Pons (tissue), 1 donor: ENCODE measurements around the gene ACBD7.

ENCODE experiments used
- DNase-seq: peaks from one replicate; pipeline ENCODE4 v3.0.0-alpha.2; 2016; ENCODE audit warnings: low spot score

Gene ACBD7

GRCh38 chr10:15091418-15091817 is 2.8 kb upstream of the ACBD7 start:
- DNase-seq = no peak

GRCh38 chr10:15084502-15084922 is 4.1 kb downstream of the ACBD7 start:
- DNase-seq = peak; percentile 76

GRCh38 chr10:15083674-15084501 is 4.7 kb downstream of the ACBD7 start:
- no peak for DNase-seq

GRCh38 chr10:15075421-15075820 is 13.2 kb downstream of the ACBD7 start:
- DNase-seq = no peak

- no peak for DNase-seq
Measured at GRCh38 chr10:15072358-15072757, 16.2 kb downstream of the ACBD7 start.

GRCh38 chr10:15069230-15069629 is 19.3 kb downstream of the ACBD7 start:
- DNase-seq = no peak

GRCh38 chr10:15068802-15069201 is 19.8 kb downstream of the ACBD7 start:
- DNase-seq = no peak

GRCh38 chr10:15067154-15067553 is 21.4 kb downstream of the ACBD7 start:
- DNase-seq = no peak

GRCh38 chr10:15060638-15061037 is 27.9 kb downstream of the ACBD7 start:
- no peak for DNase-seq

- no peak for DNase-seq
Measured at GRCh38 chr10:15059914-15060313, 28.7 kb downstream of the ACBD7 start.

- DNase-seq = no peak
Measured at GRCh38 chr10:15058689-15059088, 29.9 kb downstream of the ACBD7 start.

GRCh38 chr10:15053061-15053460 is 35.5 kb downstream of the ACBD7 start:
- DNase-seq = no peak

GRCh38 chr10:15052121-15052520 is 36.5 kb downstream of the ACBD7 start:
- DNase-seq = no peak

- DNase-seq = no peak
Measured at GRCh38 chr10:15049533-15049932, 39.0 kb downstream of the ACBD7 start.

- no peak for DNase-seq
Measured at GRCh38 chr10:15046626-15047025, 42.0 kb downstream of the ACBD7 start.

GRCh38 chr10:15045380-15045779 is 43.2 kb downstream of the ACBD7 start:
- no peak for DNase-seq

- no peak for DNase-seq
Measured at GRCh38 chr10:15043674-15044073, 44.9 kb downstream of the ACBD7 start, which contains the start of gene OLAH. OLAH (plus strand) TSS chr10:15043943; CDS start chr10:15047289, 3,346 bp downstream.

GRCh38 chr10:15038416-15038815 is 50.2 kb downstream of the ACBD7 start:
- no peak for DNase-seq

GRCh38 chr10:15037691-15038090 is 50.9 kb downstream of the ACBD7 start:
- no peak for DNase-seq

- peak; percentile 69 for DNase-seq
Measured at GRCh38 chr10:15035385-15036301, 52.9 kb downstream of the ACBD7 start.

GRCh38 chr10:15027741-15028140 is 60.8 kb downstream of the ACBD7 start:
- DNase-seq = no peak
